GM21367 (cell line): ENCODE results near the gene BLTP3B.

Experiments used
- ATAC-seq: cut with Tn5 transposase; IDR thresholded peaks from one replicate; pipeline ENCODE4 v1.9.1; 2021; ENCODE audit not compliant: unreplicated experiment

BLTP3B gene

GRCh38 chr12:100120355-100120754 is 22.3 kb downstream of the BLTP3B start:
- ATAC-seq = no peak

- ATAC-seq = no peak
These were observed 27.4 kb downstream of the BLTP3B start for GRCh38 chr12:100115291-100115690.

GRCh38 chr12:100114574-100114973 is 28.1 kb downstream of the BLTP3B start:
- ATAC-seq = no peak

GRCh38 chr12:100110276-100110675 is 32.4 kb downstream of the BLTP3B start:
- no peak for ATAC-seq

GRCh38 chr12:100106861-100107260 is 35.8 kb downstream of the BLTP3B start:
- no peak for ATAC-seq

- no peak for ATAC-seq
These were observed 37.0 kb downstream of the BLTP3B start for GRCh38 chr12:100105661-100106060.

- no peak for ATAC-seq
These were observed 41.7 kb downstream of the BLTP3B start for GRCh38 chr12:100101000-100101399.
